RWPE2 (cell line): Measurements from ENCODE around the gene TMUB1.

ENCODE experiments used
- ATAC-seq: fragments of 200-7000 bp; cut with Tn5 transposase; 3 replicates; pipeline ENCODE4 v1.9.1; 2021; ENCODE audit warnings: low read depth
- DNase-seq: peaks from one replicate; pipeline ENCODE4 v3.0.0-alpha.2; 2020; ENCODE audit warnings: low spot score
- H3K27ac ChIP-seq: fragments of 450-650 bp; 2 replicates; pipeline ENCODE4 v1.5.1; 2017; ENCODE audit warnings: mild to moderate bottlenecking; ENCODE audit not compliant: poor library complexity, severe bottlenecking
- H3K27me3 ChIP-seq: fragments of 250-450 bp; sonication (Bioruptor Pico); 2 replicates; pipeline ENCODE4 v1.5.1; 2021; ENCODE audit warnings: mild to moderate bottlenecking, moderate library complexity; ENCODE audit not compliant: insufficient read depth, poor library complexity, severe bottlenecking
- H3K36me3 ChIP-seq: fragments of 250-450 bp; sonication (Bioruptor Pico); 2 replicates; pipeline ENCODE4 v1.5.1; 2020; ENCODE audit warnings: low read depth, mild to moderate bottlenecking, moderate library complexity
- H3K4me1 ChIP-seq: fragments of 250-450 bp; sonication (Bioruptor Pico); 2 replicates; pipeline ENCODE4 v1.5.1; 2021; ENCODE audit warnings: mild to moderate bottlenecking, moderate library complexity; ENCODE audit not compliant: insufficient read depth, poor library complexity, severe bottlenecking
- H3K4me3 ChIP-seq: fragments of 250-450 bp; sonication (Bioruptor Pico); 2 replicates; pipeline ENCODE4 v1.5.1; 2021; ENCODE audit warnings: mild to moderate bottlenecking, moderate library complexity; ENCODE audit not compliant: severe bottlenecking
- H3K9me3 ChIP-seq: fragments of 250-450 bp; sonication (Bioruptor Pico); 2 replicates; pipeline ENCODE4 v1.5.1; 2021; ENCODE audit warnings: mild to moderate bottlenecking, moderate library complexity; ENCODE audit not compliant: severe bottlenecking
- TF ChIP-seq, protein P1 (sequence below): fragments of 450-650 bp; IDR thresholded peaks from one replicate; pipeline ENCODE4 v1.5.1; 2017; ENCODE audit warnings: mild to moderate bottlenecking, moderate library complexity; ENCODE audit not compliant: poor library complexity, severe bottlenecking

TMUB1 gene

DNA sequence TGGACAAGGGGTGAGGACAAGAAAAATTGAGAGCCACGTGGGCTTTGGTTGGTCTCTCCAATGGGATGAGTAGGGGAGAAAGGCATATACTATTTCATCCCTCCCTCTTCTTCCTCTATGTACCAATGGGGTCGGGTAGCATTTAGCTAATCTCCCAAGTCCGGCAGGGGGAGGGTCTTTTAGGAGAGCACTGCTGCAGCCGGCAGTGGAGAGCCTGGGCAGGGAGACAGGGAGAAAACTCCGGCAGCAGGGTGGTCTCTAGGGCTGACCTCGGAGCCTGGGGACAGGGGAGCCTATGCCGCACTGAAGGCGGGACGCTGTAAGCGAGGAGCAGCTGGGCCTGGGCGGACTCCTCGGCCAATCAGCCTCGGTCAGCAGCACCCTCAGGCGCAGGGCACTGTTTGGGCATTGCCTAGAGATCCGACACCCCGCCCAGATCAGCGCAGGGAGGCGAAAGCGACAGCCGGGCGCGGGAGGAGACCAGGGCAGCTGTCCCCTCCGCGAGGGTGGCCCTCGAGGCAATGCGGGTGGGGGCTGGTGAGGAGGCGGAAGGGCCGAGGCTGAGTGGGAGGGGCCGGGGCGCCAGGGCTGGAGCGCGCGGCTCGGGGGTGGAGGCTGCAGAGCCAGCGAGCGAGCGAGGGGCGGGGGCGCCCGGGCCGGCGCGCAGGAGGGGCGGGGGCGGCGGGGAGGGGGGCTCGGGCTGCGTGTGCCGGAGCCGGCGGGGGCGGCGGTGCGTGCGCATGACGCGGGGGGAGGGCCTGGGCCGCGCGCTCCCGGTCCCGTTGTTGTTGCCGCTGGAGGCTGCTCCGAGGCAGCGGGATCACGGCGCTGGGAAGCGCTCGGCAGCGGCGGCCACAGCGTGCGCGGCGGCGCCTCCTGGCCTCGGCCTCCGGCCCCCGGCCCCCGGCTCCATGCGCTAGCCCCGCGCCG lies 2.7 kb upstream of the TMUB1 start, which contains the start of gene AGAP3:
Gene AGAP3, plus strand, starts transcription at position 785 of the 930 bp plus-strand sequence. CDS start 267 bp downstream, outside the sequence.
- Histone ChIP-seq H3K27ac (peak within 1 kb of the TSS; percentile 66), H3K27me3 (no peaks in the 10 kb centered on the region), H3K9me3 (no peaks in the 10 kb centered on the region), H3K4me1 (peaks cover 8% of the 10 kb centered on the region), H3K36me3 (peaks cover 7% of the 10 kb centered on the region), H3K4me3 (peak within 1 kb of the TSS; percentile 82)
- ATAC-seq, result peak; percentile 42
- DNase-seq, result peak; percentile 78
- TF ChIP-seq, protein P1, sequence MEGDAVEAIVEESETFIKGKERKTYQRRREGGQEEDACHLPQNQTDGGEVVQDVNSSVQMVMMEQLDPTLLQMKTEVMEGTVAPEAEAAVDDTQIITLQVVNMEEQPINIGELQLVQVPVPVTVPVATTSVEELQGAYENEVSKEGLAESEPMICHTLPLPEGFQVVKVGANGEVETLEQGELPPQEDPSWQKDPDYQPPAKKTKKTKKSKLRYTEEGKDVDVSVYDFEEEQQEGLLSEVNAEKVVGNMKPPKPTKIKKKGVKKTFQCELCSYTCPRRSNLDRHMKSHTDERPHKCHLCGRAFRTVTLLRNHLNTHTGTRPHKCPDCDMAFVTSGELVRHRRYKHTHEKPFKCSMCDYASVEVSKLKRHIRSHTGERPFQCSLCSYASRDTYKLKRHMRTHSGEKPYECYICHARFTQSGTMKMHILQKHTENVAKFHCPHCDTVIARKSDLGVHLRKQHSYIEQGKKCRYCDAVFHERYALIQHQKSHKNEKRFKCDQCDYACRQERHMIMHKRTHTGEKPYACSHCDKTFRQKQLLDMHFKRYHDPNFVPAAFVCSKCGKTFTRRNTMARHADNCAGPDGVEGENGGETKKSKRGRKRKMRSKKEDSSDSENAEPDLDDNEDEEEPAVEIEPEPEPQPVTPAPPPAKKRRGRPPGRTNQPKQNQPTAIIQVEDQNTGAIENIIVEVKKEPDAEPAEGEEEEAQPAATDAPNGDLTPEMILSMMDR, result no peak

DNA sequence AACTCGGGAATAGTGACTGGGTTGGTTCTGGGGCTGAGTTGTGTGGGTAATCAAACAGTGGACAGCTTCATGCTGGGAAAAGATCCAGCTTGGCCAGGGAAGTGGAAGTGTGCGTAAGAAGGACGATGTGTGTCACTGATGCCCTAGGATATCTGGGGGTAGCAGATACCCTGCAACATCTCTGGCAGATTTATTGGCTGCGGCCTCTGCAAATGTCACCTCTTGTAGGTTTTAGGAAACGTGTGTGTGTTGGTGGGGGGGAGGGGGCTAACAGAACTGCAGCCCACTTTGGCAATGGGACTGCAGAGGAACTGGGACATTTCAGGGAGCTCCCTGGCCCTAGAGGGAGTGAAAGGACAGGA lies 2.0 kb upstream of the TMUB1 start:
- ATAC-seq, result no peak
- TF ChIP-seq, protein P1, result no peak
- Histone ChIP-seq H3K27me3 (no peaks in the 10 kb centered on the region), H3K4me3 (no peak overlapping the region), H3K9me3 (no peaks in the 10 kb centered on the region), H3K27ac (peak overlapping the region; percentile 66), H3K4me1 (peaks cover 8% of the 10 kb centered on the region), H3K36me3 (peaks cover 4% of the 10 kb centered on the region; the same call in 1 of the 2 replicates)
- no peak for DNase-seq

DNA sequence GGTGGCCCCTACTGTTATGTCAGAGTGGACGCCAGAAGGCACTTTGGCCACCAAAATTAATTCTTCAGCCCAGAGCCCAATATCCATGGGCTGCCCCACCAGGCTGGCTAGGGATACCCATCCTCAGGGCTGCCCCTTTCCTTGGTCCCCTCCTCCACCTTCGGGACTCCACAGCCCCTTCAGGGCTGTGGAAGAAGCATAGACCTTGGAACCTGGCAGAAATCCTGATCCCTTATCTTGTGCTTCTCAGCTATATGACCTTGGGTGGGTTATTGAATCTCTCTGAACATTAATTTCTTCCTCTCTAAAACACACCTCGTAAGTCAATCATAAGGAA lies 499 bp upstream of the TMUB1 start:
- TF ChIP-seq, protein P1, result no peak
- ATAC-seq (no peak), DNase-seq (no peak)
- no peaks in the 10 kb centered on the region for H3K9me3 ChIP-seq
- no peaks in the 10 kb centered on the region for H3K27me3 ChIP-seq
- H3K36me3 ChIP-seq, result peaks cover 4% of the 10 kb centered on the region; the same call in 1 of the 2 replicates
- peak overlapping the region; percentile 96 for H3K4me3 ChIP-seq
- H3K4me1 ChIP-seq, result peaks cover 8% of the 10 kb centered on the region
- H3K27ac ChIP-seq, result peak overlapping the region; percentile 87

GRCh38 chr7:151082141-151083070 lies 887 bp downstream of the TMUB1 start:
- Histone ChIP-seq H3K9me3 (no peaks in the 10 kb centered on the region), H3K36me3 (peaks cover 4% of the 10 kb centered on the region; the same call in 1 of the 2 replicates), H3K27ac (peak overlapping the region; percentile 87), H3K4me3 (peak overlapping the region; percentile 96), H3K4me1 (peaks cover 6% of the 10 kb centered on the region), H3K27me3 (no peaks in the 10 kb centered on the region)
- DNase-seq (peak; percentile 65), ATAC-seq (no peak)
- TF ChIP-seq, protein P1, result no peak
